ENCODE results near the gene ATP10A. TPM values are rescaled to one million over a fixed set of nuclear protein-coding genes. Genes with fewer than 3 reads are reported as not detected.

The ATP10A gene
- total RNA-seq, 1 experiment from 2014 or later: 0.02 TPM

DNA sequence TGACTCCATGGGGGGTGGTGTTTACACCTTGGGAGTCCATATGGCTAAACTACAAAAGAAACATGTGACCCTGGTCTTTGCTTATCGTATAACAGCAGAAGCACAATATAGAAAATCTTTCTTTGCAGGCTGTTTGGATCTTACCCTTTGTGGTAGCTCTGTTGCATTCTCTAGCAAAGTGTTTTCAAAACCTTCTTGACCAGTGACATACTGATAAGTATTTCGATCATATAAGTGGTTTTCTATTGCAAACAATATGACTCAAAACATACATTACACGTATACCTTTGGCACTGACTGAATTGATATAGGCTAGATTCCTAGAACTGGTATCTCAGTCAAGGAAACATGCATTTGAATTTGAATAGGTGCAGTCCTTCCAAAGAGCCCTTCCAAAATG is 24.7 kb upstream of the ATP10A start:
- H2AFZ ChIP-seq (ENCODE audit: low read depth, low read length, poor library complexity, severe bottlenecking): no peak overlapping the region
- no TSS peak for BruUV-seq (replicated peaks)
- CTCF ChIA-PET: no interaction called here

More for the DNA sequence above, 24.7 kb upstream of the ATP10A start:
- H3K79me2 ChIP-seq (ENCODE audit: insufficient read depth, low read length): no peaks in the 10 kb centered on the region
- ChIA-PET RAD21 (ENCODE audit: low non-redundant PET in 1 of 2, low total read pairs in 2 of 2, uncharacterized antibody in 2 of 2, unreplicated experiment in 2 of 2) (no interaction called here), POLR2A (no interaction called here)
- H3K9ac ChIP-seq (ENCODE audit: low read length): no peak overlapping the region
- H3K9me2 ChIP-seq (ENCODE audit: insufficient read depth): no peaks in the 10 kb centered on the region
- H3K4me3 ChIP-seq (replicated peaks in 1 of 2; ENCODE audit: low read depth in 1 of 2, low read length in 2 of 2): no peak overlapping the region
- no peaks in the 10 kb centered on the region for H3K4me1 ChIP-seq (ENCODE audit: control insufficient read depth in 1 of 2, insufficient read depth in 2 of 2, low read length in 2 of 2)
- TF ChIP-seq FOSL1 (IDR thresholded peaks at IDR 0.05; ENCODE audit: low read depth) (no peak), ZNF274 (IDR thresholded peaks at IDR 0.05; ENCODE audit: low read depth, low read length) (no peak), ELF1 (IDR thresholded peaks at IDR 0.05; ENCODE audit: borderline replicate concordance, low read depth) (no peak), ZFX (IDR thresholded peaks at IDR 0.05) (no peak), SRF (IDR thresholded peaks at IDR 0.05; ENCODE audit: low read depth) (no peak), TCF7L2 (IDR thresholded peaks at IDR 0.05; ENCODE audit: borderline replicate concordance, extremely low read depth, insufficient read depth, insufficient read length) (no peak), RAD21 (IDR thresholded peaks at IDR 0.05; ENCODE audit: low read depth) (no peak), EZH2phosphoT487 (IDR thresholded peaks at IDR 0.05; ENCODE audit: borderline replicate concordance) (no peak)
- TF ChIP-seq, protein P1, sequence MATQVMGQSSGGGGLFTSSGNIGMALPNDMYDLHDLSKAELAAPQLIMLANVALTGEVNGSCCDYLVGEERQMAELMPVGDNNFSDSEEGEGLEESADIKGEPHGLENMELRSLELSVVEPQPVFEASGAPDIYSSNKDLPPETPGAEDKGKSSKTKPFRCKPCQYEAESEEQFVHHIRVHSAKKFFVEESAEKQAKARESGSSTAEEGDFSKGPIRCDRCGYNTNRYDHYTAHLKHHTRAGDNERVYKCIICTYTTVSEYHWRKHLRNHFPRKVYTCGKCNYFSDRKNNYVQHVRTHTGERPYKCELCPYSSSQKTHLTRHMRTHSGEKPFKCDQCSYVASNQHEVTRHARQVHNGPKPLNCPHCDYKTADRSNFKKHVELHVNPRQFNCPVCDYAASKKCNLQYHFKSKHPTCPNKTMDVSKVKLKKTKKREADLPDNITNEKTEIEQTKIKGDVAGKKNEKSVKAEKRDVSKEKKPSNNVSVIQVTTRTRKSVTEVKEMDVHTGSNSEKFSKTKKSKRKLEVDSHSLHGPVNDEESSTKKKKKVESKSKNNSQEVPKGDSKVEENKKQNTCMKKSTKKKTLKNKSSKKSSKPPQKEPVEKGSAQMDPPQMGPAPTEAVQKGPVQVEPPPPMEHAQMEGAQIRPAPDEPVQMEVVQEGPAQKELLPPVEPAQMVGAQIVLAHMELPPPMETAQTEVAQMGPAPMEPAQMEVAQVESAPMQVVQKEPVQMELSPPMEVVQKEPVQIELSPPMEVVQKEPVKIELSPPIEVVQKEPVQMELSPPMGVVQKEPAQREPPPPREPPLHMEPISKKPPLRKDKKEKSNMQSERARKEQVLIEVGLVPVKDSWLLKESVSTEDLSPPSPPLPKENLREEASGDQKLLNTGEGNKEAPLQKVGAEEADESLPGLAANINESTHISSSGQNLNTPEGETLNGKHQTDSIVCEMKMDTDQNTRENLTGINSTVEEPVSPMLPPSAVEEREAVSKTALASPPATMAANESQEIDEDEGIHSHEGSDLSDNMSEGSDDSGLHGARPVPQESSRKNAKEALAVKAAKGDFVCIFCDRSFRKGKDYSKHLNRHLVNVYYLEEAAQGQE (IDR thresholded peaks at IDR 0.05; ENCODE audit: low read depth): no peak
- TF ChIP-seq, protein P2, sequence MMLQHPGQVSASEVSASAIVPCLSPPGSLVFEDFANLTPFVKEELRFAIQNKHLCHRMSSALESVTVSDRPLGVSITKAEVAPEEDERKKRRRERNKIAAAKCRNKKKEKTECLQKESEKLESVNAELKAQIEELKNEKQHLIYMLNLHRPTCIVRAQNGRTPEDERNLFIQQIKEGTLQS (IDR thresholded peaks at IDR 0.05): no peak
- H3K9me3 ChIP-seq (ENCODE audit: control insufficient read depth in 1 of 2, insufficient read depth in 1 of 2, low read depth in 1 of 2, low read length in 2 of 2): peaks cover 0 to 23% of the 10 kb centered on the region in 2 experiments; a peak in 2 of 4 replicates
- no peaks in the 10 kb centered on the region for H4K20me1 ChIP-seq (ENCODE audit: insufficient read depth)
- H3K4me2 ChIP-seq (ENCODE audit: low read length): no peak overlapping the region
- no peaks in the 10 kb centered on the region for H3K36me3 ChIP-seq (ENCODE audit: control insufficient read depth in 1 of 2, insufficient read depth in 2 of 2, low read length in 2 of 2)
- DNase-seq (ENCODE audit: low read depth, low spot score) (no peak), ATAC-seq (no peak)
- no peaks in the 10 kb centered on the region for H3K27me3 ChIP-seq (ENCODE audit: insufficient read depth, low read length)
- no peak overlapping the region for H3K27ac ChIP-seq (ENCODE audit: low read depth, low read length)
- intact Hi-C loops (cut with micrococcal nuclease): no loop called here
